Fibroblast of skin of scalp (primary cell): Measurements from ENCODE around the gene KCNAB1.

Source experiments
- DNase-seq: peaks from one replicate; pipeline ENCODE4 v3.0.0-alpha.2; 2013

The KCNAB1 gene

DNA sequence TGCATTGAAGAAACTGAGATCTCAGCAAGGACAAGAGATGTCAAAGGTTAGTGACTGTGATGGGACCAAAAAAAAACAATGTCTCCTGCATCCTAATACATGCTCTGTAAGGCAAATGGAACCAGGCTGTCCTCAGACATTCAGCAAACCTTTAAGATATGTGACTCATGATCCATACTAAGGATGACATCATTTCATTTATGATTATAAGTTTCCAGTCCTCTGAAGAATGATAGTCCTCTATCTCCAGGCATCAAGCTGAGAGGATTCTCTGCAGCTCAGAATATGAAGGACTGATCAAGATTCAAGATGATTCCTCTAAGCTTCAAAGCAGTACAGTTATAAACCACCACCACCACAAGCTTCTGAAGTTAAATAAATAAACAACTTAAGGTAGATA, 386.9 kb downstream of the KCNAB1 start:
- peak; percentile 42 for DNase-seq

DNA sequence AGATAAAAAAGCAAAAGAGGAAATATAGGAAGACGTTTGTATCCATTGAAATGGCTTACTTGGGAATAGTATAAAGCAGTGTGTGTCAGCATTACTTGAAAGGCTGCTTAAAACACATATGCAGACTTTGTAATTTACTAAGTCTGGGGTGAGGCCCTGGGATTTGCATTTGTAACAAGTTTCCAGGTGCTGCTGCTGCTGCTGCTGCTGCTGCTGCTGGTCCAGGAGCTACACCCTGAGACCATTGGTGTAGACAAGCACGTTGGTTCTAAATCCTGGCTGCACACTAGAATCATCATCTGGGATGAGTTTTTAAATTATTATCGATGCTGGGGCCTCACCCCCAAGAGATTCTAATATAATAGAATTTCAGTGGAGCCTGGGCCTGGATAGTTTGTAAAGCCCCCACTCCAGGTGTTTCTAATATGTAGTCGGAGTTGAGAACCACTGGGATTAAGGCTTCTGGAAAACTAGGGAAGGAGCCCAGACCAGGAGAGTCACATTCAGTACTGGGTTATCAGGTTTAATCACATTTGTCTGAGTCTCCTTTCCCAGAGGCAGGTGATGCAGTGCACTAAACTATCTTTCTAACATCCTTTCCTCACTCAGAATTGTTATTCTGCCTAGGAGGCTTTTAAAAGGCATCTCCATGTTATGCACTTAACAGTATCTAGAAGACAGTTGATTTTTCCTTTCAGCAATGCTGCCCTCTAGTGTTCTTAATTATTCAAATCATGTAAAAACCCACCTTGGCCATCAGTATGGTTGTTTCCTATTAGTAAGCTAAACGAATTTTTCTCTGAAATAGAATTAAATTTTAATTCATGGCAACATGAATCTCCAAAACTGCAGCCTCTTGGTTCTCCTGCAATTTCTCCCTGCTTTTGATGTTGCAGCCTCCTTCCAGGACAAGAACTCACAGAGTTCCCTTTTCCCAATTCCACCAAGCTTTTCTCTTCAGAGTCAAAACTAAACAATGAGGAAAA, 389.1 kb downstream of the KCNAB1 start:
- peak; percentile 61 for DNase-seq

DNA sequence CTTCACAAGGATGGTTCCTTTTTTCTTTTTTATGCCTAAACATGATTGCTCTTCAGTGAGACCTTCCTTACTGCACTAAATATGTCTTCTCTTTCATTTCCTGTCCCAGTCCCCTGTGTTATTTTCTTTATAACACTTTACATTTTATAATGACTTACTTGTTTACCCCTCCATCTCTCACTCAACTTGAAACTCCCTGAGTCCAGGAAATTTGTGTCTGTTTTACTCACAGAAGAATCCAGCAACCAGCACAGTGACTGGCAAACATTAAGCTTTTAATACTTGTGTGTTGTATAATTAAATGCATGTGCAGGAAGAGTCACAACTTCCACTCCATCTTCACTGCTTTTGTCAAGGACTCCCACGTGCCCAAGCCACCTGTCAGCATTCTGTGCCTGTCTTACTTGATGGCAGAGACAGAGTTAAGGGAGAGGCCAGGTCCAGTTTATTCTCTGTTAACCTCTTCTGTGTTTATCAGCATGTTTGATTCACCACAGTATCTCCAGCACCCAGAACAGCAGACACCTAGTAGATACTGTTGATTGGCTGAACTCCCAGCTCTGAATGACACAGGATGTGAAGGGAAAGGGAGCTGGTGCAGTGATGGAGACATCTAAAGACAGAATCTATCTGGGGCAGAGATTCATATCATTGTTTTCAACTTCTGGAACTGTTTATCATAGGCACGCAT, 391.8 kb downstream of the KCNAB1 start:
- DNase-seq = no peak

DNA sequence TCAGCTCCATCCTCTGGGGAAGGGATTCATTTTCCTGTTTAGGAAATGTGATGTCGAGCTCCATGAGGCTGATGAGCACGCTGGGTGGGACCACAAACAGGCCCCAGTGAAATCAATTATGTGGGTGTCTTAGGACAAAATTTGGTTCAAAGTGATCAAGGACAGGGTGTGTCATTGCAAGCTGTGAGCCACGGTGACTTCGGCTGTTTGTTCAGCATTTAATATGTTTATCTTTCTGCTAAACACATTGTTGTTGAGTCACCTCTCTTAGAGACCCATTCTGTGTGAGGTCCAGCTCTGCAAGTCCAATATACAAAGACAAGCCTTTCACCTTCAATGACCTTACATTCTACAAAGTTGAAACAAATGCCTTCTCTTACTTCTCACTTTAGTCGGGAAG, 393.2 kb downstream of the KCNAB1 start:
- no peak for DNase-seq

DNA sequence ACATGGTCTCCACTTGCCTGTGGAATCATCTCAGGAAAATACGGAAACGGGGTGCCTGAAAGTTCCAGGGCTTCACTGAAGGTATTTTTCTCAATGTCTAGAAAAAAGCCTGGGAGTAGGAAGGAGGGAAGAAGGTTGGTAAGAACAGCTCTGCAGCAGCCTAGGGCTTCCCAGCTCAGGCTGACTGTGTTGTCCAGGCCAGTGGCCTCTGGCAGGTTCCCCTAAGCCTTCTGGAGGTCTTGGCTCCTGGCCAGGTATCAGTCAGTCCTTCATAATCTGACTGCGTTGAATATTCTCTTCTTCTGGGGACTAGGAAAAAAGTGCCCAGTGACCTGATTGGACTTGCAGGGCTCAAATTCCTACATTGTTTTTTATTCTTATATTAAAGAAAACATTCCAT, 395.9 kb downstream of the KCNAB1 start:
- no peak for DNase-seq

DNA sequence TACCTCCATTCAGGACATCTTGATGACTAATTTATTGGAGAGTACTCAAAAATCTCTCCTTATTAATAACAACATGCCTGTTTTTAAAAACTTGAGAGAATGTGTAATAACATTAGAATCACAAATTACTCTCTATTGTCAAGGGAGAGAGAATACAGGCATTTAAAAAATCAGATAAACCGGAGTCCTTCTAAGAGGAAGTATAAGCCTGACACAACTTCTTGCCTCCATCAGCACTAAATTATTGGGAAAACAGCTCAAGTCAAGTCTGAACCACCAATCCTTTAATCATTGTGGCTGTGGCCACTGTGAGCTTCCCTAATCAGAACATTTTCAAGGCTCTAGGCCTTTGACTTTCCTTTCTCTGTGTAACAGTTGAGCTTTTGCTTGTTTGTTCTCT, 396.6 kb downstream of the KCNAB1 start:
- DNase-seq = no peak

DNA sequence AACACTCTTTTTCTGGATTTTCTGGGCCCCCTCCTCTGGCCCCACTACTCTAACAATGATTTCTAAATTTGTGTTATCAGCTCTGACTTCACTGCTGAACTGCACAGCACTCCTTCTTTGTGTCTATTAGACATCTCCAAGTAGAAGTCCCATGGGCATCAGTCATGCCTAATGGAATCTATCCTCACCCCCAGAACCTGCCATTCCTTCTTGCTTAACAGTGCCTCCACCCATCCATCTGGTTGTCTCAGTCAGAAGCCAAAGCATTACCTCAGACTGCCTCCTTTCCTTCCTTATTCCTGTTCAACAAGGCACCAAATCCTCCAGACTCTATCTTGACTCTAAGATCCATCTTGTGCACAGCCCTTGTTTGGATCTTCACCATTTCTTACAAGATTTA, 398.3 kb downstream of the KCNAB1 start:
- DNase-seq = peak; percentile 63

DNA sequence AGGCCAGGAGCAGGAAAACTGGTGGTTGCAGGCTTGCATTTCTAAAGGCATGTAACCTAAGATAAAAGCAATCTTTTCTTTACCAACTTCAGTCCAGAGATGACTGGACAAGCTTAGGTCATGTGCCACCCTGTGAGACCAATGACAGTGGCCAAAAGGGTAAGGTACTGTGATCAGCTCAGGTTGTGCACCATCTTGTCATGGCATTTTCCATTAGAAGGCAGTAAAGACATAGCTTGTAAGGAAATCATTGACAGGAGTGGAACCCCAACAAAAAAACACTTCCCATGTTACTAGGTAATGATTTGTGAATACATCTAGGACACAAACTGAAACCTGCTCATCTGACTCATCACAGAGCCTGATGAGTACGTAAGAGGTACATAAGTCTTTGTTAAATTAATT, 399.4 kb downstream of the KCNAB1 start:
- no peak for DNase-seq

DNA sequence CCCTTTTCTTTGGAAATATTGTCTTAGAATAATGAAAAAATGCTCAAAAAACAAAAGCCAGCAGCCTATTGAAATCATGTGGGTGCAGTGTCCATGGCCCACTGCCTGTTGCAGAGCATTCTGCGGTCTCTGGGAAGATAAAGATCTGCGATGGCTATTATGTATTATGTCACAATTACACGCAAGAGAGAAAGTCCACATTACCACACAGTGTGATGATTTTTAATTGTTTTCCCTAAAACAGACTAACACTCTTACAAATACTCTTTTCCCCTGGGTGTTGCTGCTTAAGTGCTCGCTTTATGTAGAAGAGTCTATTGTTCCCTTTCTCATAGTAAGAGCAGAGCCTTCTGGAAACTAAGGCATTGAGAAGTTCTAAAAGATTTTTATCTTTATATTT, 402.3 kb downstream of the KCNAB1 start:
- DNase-seq = no peak

DNA sequence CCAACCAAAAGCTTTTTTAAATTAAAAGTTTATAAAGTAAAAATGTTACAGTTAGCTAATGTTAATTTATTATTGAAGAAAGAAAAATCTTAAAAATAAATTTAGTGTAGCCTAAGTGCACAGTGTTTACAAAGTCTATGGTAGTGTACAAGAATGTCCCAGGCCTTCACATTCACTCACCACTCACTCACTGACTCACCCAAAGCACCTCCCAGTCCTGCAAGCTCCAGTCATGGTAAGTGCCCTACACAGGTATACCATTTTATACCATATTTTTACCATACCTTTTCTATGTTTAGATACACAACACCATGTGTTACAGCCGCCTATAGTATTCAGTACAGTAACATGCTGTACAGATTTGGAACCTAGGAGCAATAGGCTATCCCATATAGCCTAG, 405.4 kb downstream of the KCNAB1 start:
- DNase-seq = no peak

DNA sequence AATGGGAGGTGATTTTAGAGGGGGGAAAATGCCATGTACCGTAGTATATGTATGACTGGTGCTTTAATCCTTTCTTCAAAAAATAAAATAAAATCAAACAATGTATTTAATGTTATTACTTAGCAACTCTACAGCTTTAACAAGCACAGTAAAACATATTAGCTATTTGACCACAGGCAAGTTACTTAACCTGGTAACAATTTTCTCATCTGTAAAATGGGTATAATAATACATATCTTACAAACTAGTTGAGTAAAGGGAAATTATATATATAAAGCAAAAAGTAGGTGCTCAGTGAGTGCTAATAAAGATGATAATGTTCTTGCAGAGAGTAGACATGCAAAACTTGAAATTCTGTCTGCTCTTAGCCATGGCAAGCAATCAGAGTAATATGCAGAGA, 406.7 kb downstream of the KCNAB1 start:
- DNase-seq = no peak

DNA sequence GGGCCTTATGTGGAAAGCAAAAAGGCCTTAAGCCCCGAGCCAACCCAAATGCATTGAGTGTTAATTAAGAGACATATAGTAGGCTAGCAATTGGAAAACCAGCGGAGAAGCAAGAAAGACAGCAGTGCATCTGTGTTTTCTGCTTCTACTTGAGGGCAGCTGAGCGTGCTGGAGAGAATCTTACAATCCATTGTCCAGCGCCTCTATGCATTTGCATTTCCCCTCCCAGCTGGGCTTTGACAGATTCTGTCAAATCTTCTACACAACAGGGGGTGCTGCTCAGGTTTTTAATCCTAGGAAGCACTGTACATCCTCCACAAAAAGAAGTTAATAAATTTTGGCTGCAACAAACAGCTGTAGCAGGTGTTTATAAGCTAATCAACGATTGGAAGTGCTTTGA, 410.6 kb downstream of the KCNAB1 start:
- DNase-seq = no peak

DNA sequence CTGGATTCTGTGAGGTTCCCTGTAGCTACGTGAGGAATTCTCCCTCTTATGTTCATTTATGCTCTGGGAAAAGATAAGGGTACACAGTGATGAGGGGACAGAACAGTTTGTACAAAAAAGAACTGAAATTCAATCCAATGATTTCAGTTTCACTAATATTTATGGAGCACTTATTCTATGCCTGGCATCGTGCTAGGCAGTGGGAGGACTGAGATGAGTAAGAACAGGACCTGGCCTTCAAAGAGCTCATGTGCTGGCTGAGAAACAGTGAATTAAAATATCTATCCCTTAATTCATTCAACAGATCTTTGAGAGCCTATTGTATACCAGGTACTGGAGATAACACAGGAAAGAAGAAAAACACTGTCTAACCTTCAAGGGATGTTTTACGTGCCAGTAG, 412.4 kb downstream of the KCNAB1 start:
- DNase-seq = no peak

DNA sequence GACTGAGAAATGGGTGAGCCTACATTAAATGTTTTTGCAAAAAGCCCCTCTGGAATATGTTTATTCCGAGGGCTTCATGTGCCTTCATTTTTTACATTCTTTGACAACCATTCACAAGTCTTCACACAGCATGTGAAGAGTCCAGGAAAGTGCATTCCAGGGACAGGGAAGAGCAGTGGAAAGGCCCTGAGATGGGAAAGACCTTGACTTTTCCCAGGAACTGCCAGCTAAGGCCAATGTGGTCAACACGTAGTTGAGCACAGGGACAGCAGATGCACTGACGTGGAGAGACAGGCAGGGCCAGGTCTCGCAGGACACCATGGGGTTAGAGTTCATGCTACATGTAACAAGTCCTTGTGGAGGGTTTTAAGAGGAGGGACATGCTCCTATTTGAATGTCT, 412.8 kb downstream of the KCNAB1 start:
- DNase-seq = peak; percentile 66

DNA sequence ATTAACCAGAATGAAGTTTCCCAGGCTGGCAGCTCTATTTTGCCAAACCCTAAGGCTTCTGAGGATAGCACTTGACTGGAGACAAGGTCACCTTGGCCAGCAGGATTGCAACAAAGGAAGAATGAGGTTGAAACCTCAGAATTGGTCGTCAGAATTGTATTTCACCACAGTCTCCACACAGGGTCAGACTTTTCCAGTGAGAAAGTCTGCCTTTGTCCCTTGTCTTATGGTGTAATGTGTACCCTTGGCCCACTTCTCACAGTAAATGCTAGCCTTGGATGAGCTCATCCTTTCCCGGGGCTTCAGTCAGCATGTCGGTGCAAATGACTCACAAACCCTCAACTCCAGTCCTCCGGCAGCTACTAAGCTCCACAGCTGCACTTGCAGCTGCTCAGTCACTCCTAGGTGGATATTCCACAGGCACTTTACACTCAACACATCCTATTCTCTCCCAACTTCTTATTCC, 414.8 kb downstream of the KCNAB1 start:
- peak; percentile 97 for DNase-seq

DNA sequence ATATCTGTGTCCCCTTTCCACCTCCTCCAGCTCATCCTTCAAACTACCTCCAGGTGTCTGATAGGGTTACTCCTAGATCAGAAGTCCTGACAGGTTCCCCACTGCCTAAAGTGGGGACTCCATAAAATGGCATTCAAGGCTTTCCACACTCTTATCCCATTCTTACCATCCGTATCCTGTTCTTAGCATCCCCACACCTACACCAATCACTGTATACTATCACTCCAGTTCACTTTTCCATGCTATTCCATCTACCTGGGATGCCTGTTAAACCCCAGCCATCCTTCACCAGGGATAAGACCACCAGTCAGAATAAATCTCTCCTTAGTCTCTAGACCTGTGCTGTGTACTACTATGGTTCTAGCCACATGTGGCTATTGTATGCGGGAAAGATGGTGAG, 415.4 kb downstream of the KCNAB1 start:
- DNase-seq = no peak

DNA sequence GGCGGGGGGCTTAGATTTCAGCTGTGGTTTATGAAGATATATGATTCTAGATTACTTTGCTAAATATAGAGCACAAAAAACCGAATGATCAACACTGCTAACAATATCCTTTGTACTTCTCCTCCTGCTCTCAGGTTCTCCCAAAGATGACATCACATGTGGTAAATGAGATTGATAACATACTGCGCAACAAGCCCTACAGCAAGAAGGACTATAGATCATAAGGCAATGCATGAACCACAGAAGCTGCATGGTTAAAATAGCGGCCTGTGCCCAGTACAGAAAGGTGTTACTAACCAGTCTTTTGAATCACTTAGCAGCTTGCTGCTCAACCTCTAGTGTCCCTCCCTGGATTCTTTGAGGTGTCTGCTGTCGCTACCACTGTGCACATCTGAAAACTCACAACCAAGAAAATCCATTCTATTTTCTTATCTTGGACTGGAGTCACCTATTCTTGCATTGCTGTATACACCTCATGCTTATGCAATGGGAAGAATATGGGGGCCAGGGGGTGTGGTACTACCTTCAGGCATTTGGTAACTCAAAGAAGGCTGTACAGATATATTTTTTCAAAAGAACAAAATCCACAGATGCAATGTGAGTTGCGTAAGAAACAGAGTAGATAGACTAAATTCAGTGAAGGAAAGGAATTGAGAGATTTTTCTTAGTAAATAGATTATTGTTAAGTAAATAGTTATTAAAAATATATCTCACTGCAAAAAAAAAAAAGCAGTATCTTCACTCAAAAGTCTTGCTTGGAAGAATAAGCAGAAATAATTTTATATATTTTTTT, 416.3 kb downstream of the KCNAB1 start:
- no peak for DNase-seq

DNA sequence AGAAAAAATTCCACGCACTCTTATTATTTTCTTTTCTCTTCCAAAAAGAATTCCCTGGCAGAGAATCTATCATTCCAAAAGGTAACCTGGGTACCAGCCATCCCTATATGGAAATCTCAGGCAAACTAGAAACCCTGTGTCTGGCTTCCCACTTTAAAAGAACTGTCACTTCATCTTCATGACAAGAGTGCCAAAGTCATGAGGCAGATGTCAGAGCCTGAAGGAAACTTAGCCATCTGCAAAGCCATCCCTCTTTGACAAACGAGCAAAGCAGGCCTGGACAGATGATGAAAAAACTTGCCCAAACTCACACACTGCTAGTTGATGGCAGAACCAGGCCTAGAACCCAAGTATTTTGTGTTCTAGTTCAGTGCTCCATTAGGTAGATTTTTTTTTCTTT, 418.7 kb downstream of the KCNAB1 start:
- DNase-seq = no peak

DNA sequence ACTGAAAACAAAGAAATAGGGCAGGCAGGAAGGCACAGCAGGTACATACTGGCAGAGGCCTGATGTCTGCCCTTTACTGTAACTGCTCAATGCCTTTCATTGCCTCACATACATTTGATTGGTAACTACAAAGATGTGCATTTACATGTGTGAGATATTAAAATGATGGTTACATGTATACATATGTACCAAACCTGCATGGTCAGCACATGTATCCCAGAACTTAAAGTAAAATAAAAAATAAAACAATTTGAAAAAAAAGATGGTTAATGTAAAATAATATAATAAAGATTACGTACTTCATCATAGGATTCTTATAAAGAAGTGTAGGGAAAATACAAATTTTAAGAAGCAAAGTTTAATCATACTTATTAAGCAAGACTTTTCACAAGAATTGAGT, 419.4 kb downstream of the KCNAB1 start:
- DNase-seq = no peak

DNA sequence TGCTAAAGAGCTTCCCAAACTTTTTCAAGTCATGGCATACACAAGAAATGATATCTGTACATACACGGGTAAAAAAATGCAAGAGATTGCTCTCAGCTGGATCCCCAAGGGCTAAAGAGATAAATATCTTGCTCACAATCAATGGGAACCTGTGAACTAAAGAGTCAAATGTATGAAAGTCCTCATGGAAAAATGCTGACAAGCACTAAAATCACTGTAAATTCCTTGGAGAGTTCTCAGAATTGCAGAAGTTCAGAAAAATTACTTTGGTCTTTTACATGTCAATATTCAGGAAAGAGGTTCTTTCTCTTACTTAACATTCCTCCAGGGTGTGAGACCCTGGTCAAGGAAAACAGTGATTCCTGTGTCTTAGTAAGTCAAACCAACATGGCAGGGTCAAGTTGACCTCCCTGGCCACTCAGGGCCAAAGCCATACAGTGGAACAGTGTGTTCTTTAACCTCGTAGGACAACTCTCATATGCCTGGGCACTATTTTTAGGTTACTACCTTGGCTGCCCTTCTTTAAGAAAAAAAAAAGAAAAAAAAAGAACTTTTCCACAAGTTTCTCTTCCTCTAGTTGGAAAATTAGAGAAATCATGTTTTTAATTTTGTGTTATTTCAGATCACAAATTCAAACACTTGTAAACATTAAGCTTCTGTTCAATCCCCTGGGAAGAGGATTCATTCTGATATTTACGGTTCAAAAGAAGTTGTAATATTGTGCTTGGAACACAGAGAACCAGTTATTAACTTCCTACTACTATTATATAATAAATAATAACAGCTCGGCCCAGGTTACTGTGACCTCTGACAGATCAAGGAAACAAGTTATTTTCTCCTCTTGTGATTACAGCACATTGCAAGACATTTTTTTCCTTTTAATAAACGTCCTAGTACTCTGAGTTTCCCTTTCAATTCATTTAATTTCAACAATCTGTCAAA, 422.0 kb downstream of the KCNAB1 start:
- no peak for DNase-seq

DNA sequence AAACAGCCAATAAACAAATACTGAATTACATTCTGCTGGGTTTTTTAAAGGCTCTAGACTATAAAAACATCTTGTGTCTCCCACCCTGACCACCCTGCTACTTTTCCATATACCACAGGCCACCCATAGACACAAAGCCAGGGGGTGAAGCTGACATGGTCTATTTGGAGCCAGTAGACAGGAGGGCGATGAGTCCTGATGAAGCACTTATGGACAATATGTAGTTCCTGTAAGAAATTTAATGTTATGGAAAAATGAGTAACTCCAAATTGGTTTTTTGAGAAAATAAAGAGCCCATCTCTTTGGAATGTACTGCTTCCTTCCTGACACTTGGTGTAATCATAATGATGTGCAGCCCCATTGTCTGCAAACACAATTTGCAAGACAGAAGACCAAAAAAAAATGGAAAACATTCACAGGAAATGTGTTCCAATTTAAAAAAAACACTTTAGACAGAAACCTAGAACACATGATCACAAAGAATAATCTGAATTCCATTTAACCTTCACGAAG, 422.7 kb downstream of the KCNAB1 start:
- DNase-seq = no peak

DNA sequence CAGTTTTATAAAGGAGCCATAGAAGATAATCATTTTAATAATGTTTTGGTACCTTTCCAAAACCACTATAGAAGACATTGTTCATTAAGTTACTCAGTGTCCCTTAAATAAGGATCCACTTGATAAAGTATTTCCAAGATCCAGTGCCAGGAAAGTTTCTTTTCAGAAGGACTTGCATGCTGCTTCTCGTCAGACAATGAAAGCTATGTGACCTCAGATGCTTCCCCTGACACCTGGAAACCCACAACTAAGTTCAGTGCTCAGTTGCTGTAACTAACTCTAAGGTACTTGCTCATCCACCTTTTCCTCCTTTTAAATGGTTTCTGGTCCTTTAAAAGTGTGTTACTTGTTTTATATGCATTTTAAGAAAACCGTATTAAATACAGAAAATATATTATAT, 427.3 kb downstream of the KCNAB1 start:
- no peak for DNase-seq
